GM21619 (cell line): Measurements from ENCODE around the gene NINJ1.
A peak's percentile ranks its signal among the peaks of the same experiment; 100 is the strongest.

Source experiments
- ATAC-seq: cut with Tn5 transposase; IDR thresholded peaks from one replicate; pipeline ENCODE4 v1.9.1; 2021; ENCODE audit not compliant: unreplicated experiment

NINJ1 gene

GRCh38 chr9:93134015-93134739 lies at the start of gene NINJ1:
TSS of gene NINJ1 (minus strand) at chr9:93134251. CDS start at chr9:93134217, 34 bp downstream.
- ATAC-seq = peak; percentile 79

- ATAC-seq = no peak
Observed at GRCh38 chr9:93183131-93183662, 49.1 kb upstream of the NINJ1 start.

GRCh38 chr9:93182572-93182971 lies 48.5 kb upstream of the NINJ1 start:
- no peak for ATAC-seq

GRCh38 chr9:93181672-93182435 lies 47.8 kb upstream of the NINJ1 start:
- no peak for ATAC-seq

- ATAC-seq = no peak
Observed at GRCh38 chr9:93180938-93181337, 46.9 kb upstream of the NINJ1 start.

GRCh38 chr9:93178851-93179786 lies 45.1 kb upstream of the NINJ1 start:
- no peak for ATAC-seq

- no peak for ATAC-seq
Observed at GRCh38 chr9:93177676-93178075, 43.6 kb upstream of the NINJ1 start.

GRCh38 chr9:93174976-93175375 lies 40.9 kb upstream of the NINJ1 start:
- no peak for ATAC-seq

- no peak for ATAC-seq
Observed at GRCh38 chr9:93173365-93174051, 39.5 kb upstream of the NINJ1 start.

- no peak for ATAC-seq
Observed at GRCh38 chr9:93172666-93173364, 38.8 kb upstream of the NINJ1 start.

- no peak for ATAC-seq
Observed at GRCh38 chr9:93171261-93171990, 37.4 kb upstream of the NINJ1 start.

- no peak for ATAC-seq
Observed at GRCh38 chr9:93170571-93170970, 36.5 kb upstream of the NINJ1 start.

GRCh38 chr9:93169444-93169843 lies 35.4 kb upstream of the NINJ1 start:
- no peak for ATAC-seq

GRCh38 chr9:93168581-93168980 lies 34.5 kb upstream of the NINJ1 start:
- ATAC-seq = no peak

- ATAC-seq = no peak
Observed at GRCh38 chr9:93167838-93168237, 33.8 kb upstream of the NINJ1 start.

- ATAC-seq = no peak
Observed at GRCh38 chr9:93167185-93167584, 33.1 kb upstream of the NINJ1 start.

GRCh38 chr9:93166699-93167098 lies 32.6 kb upstream of the NINJ1 start:
- no peak for ATAC-seq

GRCh38 chr9:93164085-93164484 lies 30.0 kb upstream of the NINJ1 start:
- no peak for ATAC-seq
